H7 (cell line): ENCODE results near the gene KLK15. TPM values are rescaled to one million over a fixed set of nuclear protein-coding genes. Genes with fewer than 3 reads are reported as not detected.

Experiments
- total RNA-seq: library from RNA; depleted of rRNA; stranded (reverse); fragments of >200 nt; shearing (Covaris generic); gene quantifications from 2 replicates; pipeline ENCODE4 v1.2.3, GENCODE V29; 2014; rRNA removed

Gene KLK15
- total RNA-seq, 1 experiment from 2014 or later = not detected

Other genes with a start within 250 kb of the KLK15 start
- 0.66 and 1.8 TPM in 2 replicates for gene SYT3, start 193.7 kb downstream of the KLK15 start, total RNA-seq
- 7.8 and 8.0 TPM in 2 replicates for gene C19orf81, start 184.1 kb downstream of the KLK15 start, total RNA-seq
- gene SHANK1, start 113.8 kb downstream of the KLK15 start, total RNA-seq = 0.35 and 0.67 TPM in 2 replicates
- gene CLEC11A, start 110.2 kb downstream of the KLK15 start, total RNA-seq = 4.7 and 7.1 TPM in 2 replicates
- not detected in 2 replicates for gene GPR32, start 63.1 kb downstream of the KLK15 start, total RNA-seq
- gene ACP4, start 43.2 kb downstream of the KLK15 start, total RNA-seq = not detected in 2 replicates
- not detected in 2 replicates for gene KLK1, start 9.8 kb downstream of the KLK15 start, total RNA-seq
- not detected in 2 replicates for gene KLK3, start 21.3 kb upstream of the KLK15 start, total RNA-seq
- not detected in 2 replicates for gene KLK2, start 39.9 kb upstream of the KLK15 start, total RNA-seq
- not detected in 2 replicates for gene KLK4, start 77.8 kb upstream of the KLK15 start, total RNA-seq
- gene KLK5, start 119.5 kb upstream of the KLK15 start, total RNA-seq = 1.7 TPM in 1 of 2 replicates, not detected in the other
- 0.38 and 0.74 TPM in 2 replicates for gene KLK6, start 136.0 kb upstream of the KLK15 start, total RNA-seq
- 0.24 and 1.1 TPM in 2 replicates for gene KLK7, start 150.3 kb upstream of the KLK15 start, total RNA-seq
- 6.4 and 11.0 TPM in 2 replicates for gene KLK8, start 168.0 kb upstream of the KLK15 start, total RNA-seq
- gene KLK10, start 186.1 kb upstream of the KLK15 start, total RNA-seq = 0.14 and 2.4 TPM in 2 replicates
- not detected in 2 replicates for gene KLK11, start 193.0 kb upstream of the KLK15 start, total RNA-seq
- gene KLK12, start 201.4 kb upstream of the KLK15 start, total RNA-seq = not detected in 2 replicates
- gene KLK13, start 231.5 kb upstream of the KLK15 start, total RNA-seq = 2.0 and 3.0 TPM in 2 replicates
- gene KLK14, start 249.3 kb upstream of the KLK15 start, total RNA-seq = not detected in 2 replicates